GM18526 (cell line): ENCODE results near the gene RALGDS.

Experiments
- POLR2A ChIP-seq: IDR thresholded peaks from 3 replicates; pipeline ENCODE4 v1.6.1; 2011; ENCODE audit not compliant: insufficient read length; ENCODE audit errors: extremely low read depth

Gene RALGDS

GRCh38 chr9:133154097-133154989 lies 33.3 kb upstream of the RALGDS start:
- no peak for TF ChIP-seq POLR2A

GRCh38 chr9:133153227-133154096 lies 32.4 kb upstream of the RALGDS start:
- TF ChIP-seq POLR2A: no peak

GRCh38 chr9:133151601-133152525 lies 30.8 kb upstream of the RALGDS start:
- TF ChIP-seq POLR2A: no peak

GRCh38 chr9:133151041-133151440 lies 30.0 kb upstream of the RALGDS start:
- no peak for TF ChIP-seq POLR2A

GRCh38 chr9:133149130-133150015 lies 28.3 kb upstream of the RALGDS start:
- TF ChIP-seq POLR2A: peak; percentile 49

- no peak for TF ChIP-seq POLR2A
These were observed 27.4 kb upstream of the RALGDS start for GRCh38 chr9:133148199-133149129.

- no peak for TF ChIP-seq POLR2A
These were observed 26.6 kb upstream of the RALGDS start for GRCh38 chr9:133147412-133148198.

GRCh38 chr9:133146746-133147411 lies 25.8 kb upstream of the RALGDS start:
- no peak for TF ChIP-seq POLR2A

GRCh38 chr9:133144904-133145851 lies 24.1 kb upstream of the RALGDS start:
- TF ChIP-seq POLR2A: no peak

- peak; percentile 28 for TF ChIP-seq POLR2A
These were observed 23.3 kb upstream of the RALGDS start for GRCh38 chr9:133144142-133144903.
